Sigmoid colon (tissue), 7 donors: ENCODE measurements around the gene CDK5. TPM values are rescaled to one million over a fixed set of nuclear protein-coding genes. Genes with fewer than 3 reads are reported as not detected.

Experiments used
- DNase-seq: peaks from one replicate; pipeline ENCODE4 v3.0.0-alpha.2; 2019
- H3K27ac ChIP-seq, 4 donors: fragments of 200-600 bp; sonication (generic); one replicate each; pipeline ENCODE4 v1.5.1; 2016 to 2019; ENCODE audit warnings: mild to moderate bottlenecking in 1 of 4
- H3K27me3 ChIP-seq, 3 donors: fragments of 200-600 bp; sonication (generic); one replicate each; pipeline ENCODE4 v1.5.1; 2019; ENCODE audit warnings: mild to moderate bottlenecking in 1 of 3
- H3K36me3 ChIP-seq, 4 donors: fragments of 200-600 bp; sonication (generic); one replicate each; pipeline ENCODE4 v1.5.1; 2016 to 2019
- H3K4me1 ChIP-seq, 4 donors: fragments of 200-600 bp; sonication (generic); one replicate each; pipeline ENCODE4 v1.5.1; 2017 to 2019
- H3K4me3 ChIP-seq, 4 donors: fragments of 200-600 bp; sonication (generic); one replicate each; pipeline ENCODE4 v1.5.1; 2017 to 2019; ENCODE audit warnings: mild to moderate bottlenecking in 2 of 4, moderate library complexity in 1 of 4
- H3K9me3 ChIP-seq, 4 donors: fragments of 200-600 bp in 3 of 4; sonication (generic) in 3 of 4; one replicate each; pipeline versions ENCODE4 v1.5.1 to v1.6.1; 2013 to 2019
- EP300 ChIP-seq, 4 donors: sonication (generic); formaldehyde crosslinking; IDR thresholded peaks; one replicate each; pipeline ENCODE4 v1.6.1; 2017; ENCODE audit warnings: antibody characterized with exemption in 4 of 4
- POLR2A ChIP-seq, 2 donors: fragments of 450-650 bp; IDR thresholded peaks; one replicate each; pipeline ENCODE4 v1.6.1; 2016; ENCODE audit warnings: antibody characterized with exemption in 2 of 2, mild to moderate bottlenecking in 2 of 2, moderate library complexity in 2 of 2
- POLR2AphosphoS5 ChIP-seq, 4 donors: sonication (generic); formaldehyde crosslinking; IDR thresholded peaks; one replicate each; pipeline ENCODE4 v1.6.1; 2017; ENCODE audit warnings: antibody characterized with exemption in 4 of 4
- WGBS, 2 donors: extraction: QIAGEN DNeasy Blood & Tissue Kit; methylation state at CpG; one replicate each; pipeline ENCODE4 v1.1.7; 2013; 5-methylcytosine and 5-hydroxymethylcytosine counted together
- intact Hi-C: fragments of 100-400 bp; cut with DNase I; formaldehyde crosslinking; loops from one replicate; pipeline ENCODE4 v1.15.1; 2023
- polyA plus RNA-seq, 3 donors: library from polyadenylated mRNA; stranded (reverse); fragments of 200-250 nt; gene quantifications; one replicate each; pipeline ENCODE4 v1.2.3, GENCODE V29; 2013
- total RNA-seq, 4 donors: library from RNA; depleted of rRNA; stranded (reverse); fragments of >200 nt; gene quantifications; one replicate each; pipeline ENCODE4 v1.1.0, GENCODE V29; 2016
- TF ChIP-seq, protein P1 (sequence below), 4 experiments: fragments of 450-650 bp in 3 of 4; fragments of 200-600 bp in 1 of 4; IDR thresholded peaks; one replicate each; pipeline ENCODE4 v1.5.1; 2016 to 2019; ENCODE audit warnings: antibody characterized with exemption in 4 of 4, mild to moderate bottlenecking in 3 of 4, moderate library complexity in 2 of 4
- donor health status: healthy with polysubstance abuse.
- donor health status: Bipolar disorder and iron deficiency.
- donor health status: healthy.

Gene CDK5
- 1 to 10 TPM; 6.9 to 8.3 (median 7.7) TPM for total RNA-seq
- polyA plus RNA-seq: 10 to 100 TPM in 1 of 3 donors, 1 to 10 TPM in 2; 6.0 to 10.6 (median 9.8) TPM

DNA sequence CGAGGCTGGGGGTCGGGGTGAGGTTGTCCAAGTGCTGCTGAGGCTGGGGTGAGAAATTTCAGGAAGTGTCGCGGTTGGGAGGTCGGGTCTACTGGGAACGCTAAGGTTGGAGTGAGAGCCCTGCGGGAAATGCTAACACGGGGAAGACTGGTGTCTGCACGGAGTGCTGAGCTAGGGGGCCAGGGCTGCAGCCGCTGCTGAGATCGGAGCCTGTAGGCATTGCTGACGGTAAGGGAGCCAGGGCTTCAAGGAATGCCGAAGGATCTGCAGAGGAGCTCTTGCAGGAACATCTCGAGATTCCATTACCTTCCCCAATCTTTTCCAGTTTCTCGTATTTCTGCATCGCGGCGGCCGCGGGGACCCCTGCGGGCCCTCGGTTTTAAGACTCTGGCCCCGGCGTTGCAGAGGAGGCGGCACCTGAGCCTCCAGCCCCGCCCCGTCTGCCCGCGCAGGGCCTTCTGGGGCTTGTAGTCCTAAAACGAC, at the start of gene CDK5:
Gene CDK5 (minus strand): TSS at position 392 of the 483 bp plus-strand sequence. CDS start 49 bp downstream, at position 343.
- peak within 1 kb of the TSS; percentile 86 to 96 (median 93) for H3K27ac ChIP-seq
- peaks cover 0 to 10% (median 0%) of the 10 kb centered on the region in 4 donors for H3K36me3 ChIP-seq
- H3K4me1 ChIP-seq: peaks cover 0 to 49% (median 43%) of the 10 kb centered on the region in 4 donors
- WGBS, 2 donors: 0% methylated on average over 30 of the region's 30 CpGs
- no peaks in the 10 kb centered on the region for H3K9me3 ChIP-seq
- intact Hi-C loops: no loop called here
- H3K27me3 ChIP-seq: no peaks in the 10 kb centered on the region
- H3K4me3 ChIP-seq: peak within 1 kb of the TSS; percentile 68 to 91 (median 78)
- DNase-seq: peak; percentile 76
- no peak for TF ChIP-seq POLR2A (IDR thresholded peaks at IDR 0.05)
- TF ChIP-seq, protein P1, sequence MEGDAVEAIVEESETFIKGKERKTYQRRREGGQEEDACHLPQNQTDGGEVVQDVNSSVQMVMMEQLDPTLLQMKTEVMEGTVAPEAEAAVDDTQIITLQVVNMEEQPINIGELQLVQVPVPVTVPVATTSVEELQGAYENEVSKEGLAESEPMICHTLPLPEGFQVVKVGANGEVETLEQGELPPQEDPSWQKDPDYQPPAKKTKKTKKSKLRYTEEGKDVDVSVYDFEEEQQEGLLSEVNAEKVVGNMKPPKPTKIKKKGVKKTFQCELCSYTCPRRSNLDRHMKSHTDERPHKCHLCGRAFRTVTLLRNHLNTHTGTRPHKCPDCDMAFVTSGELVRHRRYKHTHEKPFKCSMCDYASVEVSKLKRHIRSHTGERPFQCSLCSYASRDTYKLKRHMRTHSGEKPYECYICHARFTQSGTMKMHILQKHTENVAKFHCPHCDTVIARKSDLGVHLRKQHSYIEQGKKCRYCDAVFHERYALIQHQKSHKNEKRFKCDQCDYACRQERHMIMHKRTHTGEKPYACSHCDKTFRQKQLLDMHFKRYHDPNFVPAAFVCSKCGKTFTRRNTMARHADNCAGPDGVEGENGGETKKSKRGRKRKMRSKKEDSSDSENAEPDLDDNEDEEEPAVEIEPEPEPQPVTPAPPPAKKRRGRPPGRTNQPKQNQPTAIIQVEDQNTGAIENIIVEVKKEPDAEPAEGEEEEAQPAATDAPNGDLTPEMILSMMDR (IDR thresholded peaks at IDR 0.05): peak in 1 of 4 experiments; percentile 5

DNA sequence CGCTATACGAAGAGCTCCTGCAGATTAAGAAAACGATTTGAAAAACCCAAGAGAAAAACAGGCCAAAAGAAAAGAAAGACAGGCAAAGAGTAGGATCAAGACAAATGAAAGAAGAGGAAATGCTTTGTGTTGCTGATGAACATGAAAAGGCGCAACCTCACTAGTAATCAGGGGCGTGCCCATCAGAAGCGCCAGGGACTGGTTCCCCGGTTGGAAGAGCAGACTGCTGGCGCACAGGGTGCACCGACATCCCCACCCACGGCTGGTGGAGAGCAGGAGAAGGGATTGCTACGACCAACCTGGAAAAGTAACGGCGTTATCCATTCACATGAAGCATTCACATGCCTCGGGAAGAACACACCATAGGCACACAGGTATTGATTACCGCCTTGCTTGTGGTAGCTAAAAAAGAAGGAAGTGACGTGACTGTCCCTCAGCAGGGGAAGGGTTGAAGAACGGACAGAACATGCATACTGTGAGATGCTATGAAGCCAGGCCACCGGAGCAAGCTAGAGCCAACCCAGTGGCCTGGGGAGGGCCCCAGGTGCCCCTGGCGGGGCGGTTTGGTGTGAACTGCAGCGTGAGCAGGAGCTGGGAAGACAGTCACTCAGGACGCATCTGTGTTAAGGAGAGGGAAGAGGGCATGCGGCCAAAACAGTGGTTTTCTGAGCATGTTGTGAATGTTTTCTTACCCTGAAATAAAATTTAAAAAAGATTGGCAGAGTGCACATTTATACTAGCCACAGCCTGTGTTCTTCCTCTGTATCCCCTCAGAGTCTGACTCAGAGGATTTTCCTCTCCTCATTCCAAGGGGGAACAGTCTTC, 46.9 kb upstream of the CDK5 start:
- H3K36me3 ChIP-seq: peaks cover 0 to 8% (median 0%) of the 10 kb centered on the region in 4 donors
- DNase-seq: no peak
- 75 to 88% methylated on average over 23 of the region's 23 CpGs for WGBS, 2 donors
- TF ChIP-seq POLR2AphosphoS5 (IDR thresholded peaks at IDR 0.05): no peak
- no peak for TF ChIP-seq POLR2A (IDR thresholded peaks at IDR 0.05)
- TF ChIP-seq EP300 (IDR thresholded peaks at IDR 0.05): no peak
- TF ChIP-seq, protein P1 (IDR thresholded peaks at IDR 0.05): no peak
- H3K4me1 ChIP-seq: peaks cover 0 to 38% (median 33%) of the 10 kb centered on the region in 4 donors
- no peak overlapping the region for H3K27ac ChIP-seq
- no peak overlapping the region for H3K4me3 ChIP-seq
- no peaks in the 10 kb centered on the region for H3K27me3 ChIP-seq
- intact Hi-C loops: no loop called here
- H3K9me3 ChIP-seq: no peaks in the 10 kb centered on the region

DNA sequence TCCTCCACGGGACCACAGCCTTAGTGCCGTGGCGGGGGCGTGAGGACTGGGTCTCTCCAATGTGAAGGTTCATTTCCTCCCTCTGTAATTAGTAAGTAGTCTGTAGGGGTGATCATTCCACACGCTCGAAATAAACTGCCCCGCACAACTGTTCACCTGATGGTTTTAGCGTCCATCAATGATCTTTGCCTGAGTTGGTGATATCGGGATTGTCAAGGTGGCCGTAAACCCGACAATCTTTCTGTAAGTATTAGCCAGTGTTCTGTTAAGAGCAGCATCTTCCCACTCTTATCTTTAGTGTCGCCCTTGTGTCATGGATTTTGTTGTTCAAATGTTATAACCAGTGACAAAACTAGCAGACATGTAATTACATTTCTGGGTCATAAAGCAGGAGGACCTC, 46.3 kb upstream of the CDK5 start:
- H3K27ac ChIP-seq: no peak overlapping the region
- intact Hi-C loops: no loop called here
- WGBS, 2 donors: 84 to 89% methylated on average over 12 of the region's 12 CpGs
- no peaks in the 10 kb centered on the region for H3K9me3 ChIP-seq
- no peaks in the 10 kb centered on the region for H3K27me3 ChIP-seq
- H3K4me1 ChIP-seq: peaks cover 0 to 36% (median 32%) of the 10 kb centered on the region in 4 donors
- no peak for DNase-seq
- TF ChIP-seq, protein P1 (IDR thresholded peaks at IDR 0.05): no peak
- TF ChIP-seq POLR2AphosphoS5 (IDR thresholded peaks at IDR 0.05) (no peak), EP300 (IDR thresholded peaks at IDR 0.05) (no peak), POLR2A (IDR thresholded peaks at IDR 0.05) (no peak)
- H3K36me3 ChIP-seq: peaks cover 0 to 8% (median 0%) of the 10 kb centered on the region in 4 donors
- no peak overlapping the region for H3K4me3 ChIP-seq

DNA sequence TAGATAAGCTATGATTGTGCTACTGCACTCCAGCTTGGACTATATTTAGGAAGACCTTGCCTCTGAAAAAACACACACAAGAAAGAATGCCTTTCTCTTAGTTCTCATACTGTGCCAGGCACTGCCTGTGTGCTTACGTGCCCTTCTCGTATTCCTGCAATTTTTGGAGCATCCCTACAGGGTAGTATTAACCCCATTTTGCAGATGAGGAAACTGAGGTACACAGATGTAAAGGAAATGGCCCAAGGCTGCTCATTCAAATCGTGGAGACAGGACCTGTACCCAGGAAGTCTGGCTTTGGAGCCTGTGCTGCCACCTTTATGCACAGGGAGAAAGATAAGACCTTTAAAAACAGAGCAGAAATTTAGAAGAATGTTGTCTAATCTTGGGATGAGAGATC, 45.3 kb upstream of the CDK5 start:
- no peak for TF ChIP-seq EP300 (IDR thresholded peaks at IDR 0.05)
- TF ChIP-seq, protein P1 (IDR thresholded peaks at IDR 0.05): no peak
- no peak for TF ChIP-seq POLR2A (IDR thresholded peaks at IDR 0.05)
- no peak for TF ChIP-seq POLR2AphosphoS5 (IDR thresholded peaks at IDR 0.05)
- Histone ChIP-seq H3K4me1 (peaks cover 0 to 32% (median 29%) of the 10 kb centered on the region in 4 donors), H3K27ac (no peak overlapping the region), H3K4me3 (no peak overlapping the region), H3K36me3 (peaks cover 0 to 8% (median 0%) of the 10 kb centered on the region in 4 donors), H3K9me3 (no peaks in the 10 kb centered on the region), H3K27me3 (no peaks in the 10 kb centered on the region)
- intact Hi-C loops: no loop called here
- WGBS, 2 donors: 82% methylated on average over 3 of the region's 3 CpGs
- no peak for DNase-seq
